Caco-2 (cell line): ENCODE data around the gene RGS7BP. TPM values are rescaled to one million over a fixed set of nuclear protein-coding genes. Genes with fewer than 3 reads are reported as not detected.

ENCODE experiments used
- BruUV-seq: library from RNA; stranded (reverse); fragments of 400-500 nt; replicated peaks from 2 replicates; lab custom pipeline; 2021; lab: Mats Ljungman, UMichigan
- CTCF ChIA-PET: fragments of 300-600 bp; sonication (Branson Sonifier 250); formaldehyde crosslinking; loops from one replicate; lab custom pipeline; 2022; ENCODE audit warnings: antibody characterized with exemption; lab: Charles Lee
- POLR2A ChIA-PET: fragments of 300-600 bp; sonication (Branson Sonifier 250); formaldehyde crosslinking; loops from one replicate; lab custom pipeline; 2022; ENCODE audit warnings: antibody characterized with exemption; lab: Charles Lee
- DNase-seq, 2 experiments: peaks; one replicate each; pipeline versions ENCODE4 v3.0.0 to v3.0.0-alpha.2; 2020 to 2022
- H3K27me3 ChIP-seq: replicated peaks from 2 replicates; pipeline ENCODE4 v1.6.0; 2011; ENCODE audit warnings: low read length; ENCODE audit not compliant: control insufficient read depth, insufficient read depth
- H3K36me3 ChIP-seq: 2 replicates; pipeline ENCODE4 v1.5.1; 2011; ENCODE audit warnings: low read length; ENCODE audit not compliant: control insufficient read depth, insufficient read depth
- H3K4me1 ChIP-seq: fragments of 250-450 bp; sonication (Bioruptor Pico); 2 replicates; pipeline ENCODE4 v1.5.1; 2020; ENCODE audit warnings: mild to moderate bottlenecking
- H3K4me3 ChIP-seq: 2 replicates; pipeline ENCODE4 v1.5.1; 2011; ENCODE audit warnings: low read depth, mild to moderate bottlenecking, control low read depth, low read length
- H3K9me3 ChIP-seq: fragments of 250-450 bp; sonication (Bioruptor Pico); 2 replicates; pipeline ENCODE4 v1.5.1; 2020; ENCODE audit warnings: mild to moderate bottlenecking, moderate library complexity
- H3K27ac Mint-ChIP-seq: one replicate; pipeline ENCODE4 v1.8.0; 2022; ENCODE audit warnings: mixed read lengths; ENCODE audit not compliant: unreplicated experiment
- H3K27me3 Mint-ChIP-seq: one replicate; pipeline ENCODE4 v1.8.0; 2022; ENCODE audit warnings: mixed read lengths; ENCODE audit not compliant: insufficient read depth, unreplicated experiment
- H3K36me3 Mint-ChIP-seq: one replicate; pipeline ENCODE4 v1.8.0; 2022; ENCODE audit warnings: mild to moderate bottlenecking, mixed read lengths; ENCODE audit not compliant: insufficient read depth, unreplicated experiment
- H3K4me1 Mint-ChIP-seq: one replicate; pipeline ENCODE4 v1.8.0; 2022; ENCODE audit warnings: low read depth, mixed read lengths; ENCODE audit not compliant: unreplicated experiment
- H3K4me3 Mint-ChIP-seq: one replicate; pipeline ENCODE4 v1.8.0; 2022; ENCODE audit warnings: mild to moderate bottlenecking, moderate library complexity, mixed read lengths; ENCODE audit not compliant: unreplicated experiment
- H3K9me3 Mint-ChIP-seq: one replicate; pipeline ENCODE4 v1.8.0; 2022; ENCODE audit warnings: mixed read lengths; ENCODE audit not compliant: unreplicated experiment
- intact Hi-C: fragments of 100-400 bp; cut with micrococcal nuclease; formaldehyde crosslinking; loops from one replicate; pipeline ENCODE4 v1.10.0; 2022; ENCODE audit not compliant: unreplicated experiment
- total RNA-seq: library from RNA; stranded (reverse); gene quantifications from 2 replicates; pipeline ENCODE4 v1.2.3, GENCODE V29; 2022
- TF ChIP-seq, protein P1 (sequence below), 2 experiments: fragments of 200-600 bp in 1 of 2; IDR thresholded peaks; 1 replicate in 1 of 2; 2 replicates in 1 of 2; pipeline versions ENCODE4 v1.5.1 to v1.8.0; 2011 to 2022; ENCODE audit warnings: antibody characterized with exemption in 1 of 2, control low read depth in 1 of 2, inconsistent platforms in 1 of 2, low read depth in 1 of 2, low read length in 1 of 2, mild to moderate bottlenecking in 1 of 2, moderate library complexity in 1 of 2; ENCODE audit not compliant: insufficient read depth in 1 of 2, severe bottlenecking in 1 of 2, unreplicated experiment in 1 of 2

RGS7BP gene
- total RNA-seq, 1 experiment from 2014 or later, result not detected

DNA sequence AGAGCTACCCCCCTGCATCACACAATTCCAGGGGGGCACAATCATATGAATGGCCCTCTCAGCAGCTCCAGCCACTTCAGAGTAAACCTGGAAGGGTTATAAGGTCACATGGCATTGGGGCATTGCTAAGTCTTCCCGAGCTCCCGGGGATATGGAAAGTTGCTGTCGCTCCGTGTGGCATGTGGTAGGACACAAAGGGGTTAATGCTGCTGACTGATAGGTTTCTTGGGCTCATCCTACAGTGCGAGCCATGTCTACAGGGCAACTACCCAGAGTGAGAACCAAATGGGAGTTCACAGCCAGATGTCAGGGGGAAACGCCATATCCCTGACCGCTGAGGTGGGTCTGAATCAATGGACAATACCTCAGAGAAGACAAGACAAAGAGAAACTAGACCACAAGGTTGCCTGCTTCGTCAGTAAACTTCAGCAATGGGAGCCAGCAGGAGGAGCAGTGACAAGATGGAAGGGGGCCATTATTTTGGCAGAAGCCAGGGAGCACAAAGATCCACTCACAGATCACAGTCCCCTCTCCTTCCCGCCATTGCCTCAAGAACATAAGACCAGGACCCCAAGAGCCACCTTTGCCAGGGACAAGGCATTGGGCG is 132.1 kb downstream of the RGS7BP start:
- TF ChIP-seq, protein P1, sequence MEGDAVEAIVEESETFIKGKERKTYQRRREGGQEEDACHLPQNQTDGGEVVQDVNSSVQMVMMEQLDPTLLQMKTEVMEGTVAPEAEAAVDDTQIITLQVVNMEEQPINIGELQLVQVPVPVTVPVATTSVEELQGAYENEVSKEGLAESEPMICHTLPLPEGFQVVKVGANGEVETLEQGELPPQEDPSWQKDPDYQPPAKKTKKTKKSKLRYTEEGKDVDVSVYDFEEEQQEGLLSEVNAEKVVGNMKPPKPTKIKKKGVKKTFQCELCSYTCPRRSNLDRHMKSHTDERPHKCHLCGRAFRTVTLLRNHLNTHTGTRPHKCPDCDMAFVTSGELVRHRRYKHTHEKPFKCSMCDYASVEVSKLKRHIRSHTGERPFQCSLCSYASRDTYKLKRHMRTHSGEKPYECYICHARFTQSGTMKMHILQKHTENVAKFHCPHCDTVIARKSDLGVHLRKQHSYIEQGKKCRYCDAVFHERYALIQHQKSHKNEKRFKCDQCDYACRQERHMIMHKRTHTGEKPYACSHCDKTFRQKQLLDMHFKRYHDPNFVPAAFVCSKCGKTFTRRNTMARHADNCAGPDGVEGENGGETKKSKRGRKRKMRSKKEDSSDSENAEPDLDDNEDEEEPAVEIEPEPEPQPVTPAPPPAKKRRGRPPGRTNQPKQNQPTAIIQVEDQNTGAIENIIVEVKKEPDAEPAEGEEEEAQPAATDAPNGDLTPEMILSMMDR (IDR thresholded peaks at IDR 0.05; ENCODE audit: insufficient read depth in 1 of 2, low read depth in 1 of 2, low read length in 1 of 2, severe bottlenecking in 1 of 2, unreplicated experiment in 1 of 2), result peak in 1 of 2 experiments; percentile 42
- H3K4me3 Mint-ChIP-seq, result no peak overlapping the region
- no peaks in the 10 kb centered on the region for H3K4me1 Mint-ChIP-seq
- CTCF ChIA-PET, result no interaction called here
- Histone ChIP-seq H3K36me3 (no peaks in the 10 kb centered on the region), H3K4me3 (no peak overlapping the region), H3K4me1 (no peaks in the 10 kb centered on the region), H3K27me3 (no peaks in the 10 kb centered on the region), H3K9me3 (no peaks in the 10 kb centered on the region)
- DNase-seq, result peak in 1 of 2 experiments; percentile 20
- H3K27ac Mint-ChIP-seq, result no peak overlapping the region
- H3K9me3 Mint-ChIP-seq, result no peaks in the 10 kb centered on the region
- POLR2A ChIA-PET, result no interaction called here
- intact Hi-C loops, result loop anchor here (5.0 kb wide), 2 partner anchors 129 to 844 kb away; partner anchors contain the start of genes ADAMTS6, CWC27 and SREK1IP1
- no TSS peak for BruUV-seq
- H3K27me3 Mint-ChIP-seq, result peaks cover 9% of the 10 kb centered on the region
- H3K36me3 Mint-ChIP-seq, result no peaks in the 10 kb centered on the region

DNA sequence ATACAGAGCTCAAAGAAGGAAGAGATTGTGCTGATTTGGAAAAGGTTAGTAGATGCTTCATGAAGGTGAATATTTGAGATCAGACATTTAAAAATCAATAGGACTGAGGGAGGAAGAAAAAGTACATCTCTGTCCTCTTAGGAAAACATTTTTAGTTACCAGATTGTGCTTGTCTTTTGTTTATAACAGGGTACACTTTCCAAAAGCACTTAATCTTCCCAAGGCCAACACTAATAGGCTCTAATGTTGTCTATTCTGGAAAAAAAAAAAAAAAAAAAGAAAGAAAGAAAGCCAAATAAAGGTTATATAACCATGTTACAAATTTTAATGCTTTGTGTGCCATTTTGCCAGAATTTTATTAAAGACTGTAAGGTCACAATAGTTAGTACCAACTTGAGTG is 139.0 kb downstream of the RGS7BP start:
- no peaks in the 10 kb centered on the region for H3K36me3 ChIP-seq
- no peaks in the 10 kb centered on the region for H3K27me3 ChIP-seq
- Mint-ChIP-seq H3K4me1 (no peaks in the 10 kb centered on the region), H3K36me3 (no peaks in the 10 kb centered on the region), H3K4me3 (no peak overlapping the region), H3K27ac (no peak overlapping the region), H3K27me3 (no peaks in the 10 kb centered on the region), H3K9me3 (no peaks in the 10 kb centered on the region)
- TF ChIP-seq, protein P1 (IDR thresholded peaks at IDR 0.05; ENCODE audit: insufficient read depth in 1 of 2, low read depth in 1 of 2, low read length in 1 of 2, severe bottlenecking in 1 of 2, unreplicated experiment in 1 of 2), result no peak
- no peak overlapping the region for H3K4me3 ChIP-seq
- ChIA-PET POLR2A (no interaction called here), CTCF (no interaction called here)
- 0 out of 2 replicates have a peak, but pooled peaks cover 3% of the 10 kb centered on the region for H3K9me3 ChIP-seq
- no peak for DNase-seq
- H3K4me1 ChIP-seq, result no peaks in the 10 kb centered on the region
- BruUV-seq, result no TSS peak
- intact Hi-C loops, result no loop called here

DNA sequence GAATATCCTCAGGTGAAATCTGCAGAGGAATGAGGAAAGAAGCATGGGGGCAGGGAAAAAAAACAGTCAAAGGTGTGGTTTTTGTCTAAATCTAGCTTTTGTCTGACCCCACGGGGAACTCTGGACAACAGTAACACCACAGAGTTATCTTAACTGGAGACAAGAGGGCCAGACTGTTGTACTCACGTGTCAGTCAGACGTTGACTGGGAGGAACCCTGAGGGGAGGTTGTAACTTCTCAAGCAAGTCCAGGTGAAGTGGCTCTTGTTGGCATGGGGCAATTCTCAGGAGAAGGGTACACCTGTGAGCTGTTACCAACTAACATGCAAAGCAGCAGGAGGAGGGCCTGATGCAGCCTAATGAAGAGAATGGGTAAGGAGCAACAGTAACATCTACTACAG is 140.4 kb downstream of the RGS7BP start:
- no peak overlapping the region for H3K4me3 Mint-ChIP-seq
- H3K9me3 Mint-ChIP-seq, result no peaks in the 10 kb centered on the region
- H3K27me3 ChIP-seq, result no peaks in the 10 kb centered on the region
- no peaks in the 10 kb centered on the region for H3K4me1 ChIP-seq
- H3K4me3 ChIP-seq, result no peak overlapping the region
- no TSS peak for BruUV-seq
- no peaks in the 10 kb centered on the region for H3K27me3 Mint-ChIP-seq
- CTCF ChIA-PET, result interaction anchor here (0.9 kb wide), 1 partner anchor 34 kb away, joined by 3 read pairs; no protein-coding TSS in a partner anchor
- POLR2A ChIA-PET, result no interaction called here
- TF ChIP-seq, protein P1 (IDR thresholded peaks at IDR 0.05; ENCODE audit: insufficient read depth in 1 of 2, low read depth in 1 of 2, low read length in 1 of 2, severe bottlenecking in 1 of 2, unreplicated experiment in 1 of 2), result no peak
- H3K36me3 ChIP-seq, result no peaks in the 10 kb centered on the region
- H3K36me3 Mint-ChIP-seq, result no peaks in the 10 kb centered on the region
- 0 out of 2 replicates have a peak, but pooled peaks cover 3% of the 10 kb centered on the region for H3K9me3 ChIP-seq
- H3K27ac Mint-ChIP-seq, result no peak overlapping the region
- intact Hi-C loops, result no loop called here
- no peak for DNase-seq
- no peaks in the 10 kb centered on the region for H3K4me1 Mint-ChIP-seq
